ENCODE data around the gene CDC34.

Gene CDC34

GRCh38 chr19:519449-519865 lies 12.1 kb upstream of the CDC34 start:
- no peak for DNase-seq (ENCODE audit: low read depth)

GRCh38 chr19:522726-523125 lies 8.8 kb upstream of the CDC34 start:
- no peak for DNase-seq (ENCODE audit: low read depth)

- no peak for DNase-seq (ENCODE audit: low read depth)
Observed at GRCh38 chr19:524062-524674, 7.4 kb upstream of the CDC34 start.

GRCh38 chr19:525029-525428 lies 6.5 kb upstream of the CDC34 start:
- DNase-seq (ENCODE audit: low read depth), result no peak

- DNase-seq (ENCODE audit: low read depth), result no peak
Observed at GRCh38 chr19:525857-526419, 5.6 kb upstream of the CDC34 start.

GRCh38 chr19:530134-531008 lies 1.2 kb upstream of the CDC34 start:
- DNase-seq (ENCODE audit: low read depth), result no peak

- peak; percentile 63 for DNase-seq (ENCODE audit: low read depth)
Observed at GRCh38 chr19:531009-531752, 379 bp upstream of the CDC34 start.

- DNase-seq (ENCODE audit: low read depth), result no peak
Observed at GRCh38 chr19:532561-533363, 1.2 kb downstream of the CDC34 start.

- no peak for DNase-seq (ENCODE audit: low read depth)
Observed at GRCh38 chr19:533364-534058, 2.0 kb downstream of the CDC34 start.

GRCh38 chr19:534088-534487 lies 2.5 kb downstream of the CDC34 start:
- no peak for DNase-seq (ENCODE audit: low read depth)

- DNase-seq (ENCODE audit: low read depth), result no peak
Observed at GRCh38 chr19:535017-535835, 3.7 kb downstream of the CDC34 start.

- no peak for DNase-seq (ENCODE audit: low read depth)
Observed at GRCh38 chr19:536031-536880, 4.7 kb downstream of the CDC34 start.

GRCh38 chr19:536881-537404 lies 5.4 kb downstream of the CDC34 start:
- no peak for DNase-seq (ENCODE audit: low read depth)

- DNase-seq (ENCODE audit: low read depth), result no peak
Observed at GRCh38 chr19:538641-539428, 7.3 kb downstream of the CDC34 start.

GRCh38 chr19:539429-540030 lies 8.0 kb downstream of the CDC34 start:
- DNase-seq (ENCODE audit: low read depth), result no peak

- DNase-seq (ENCODE audit: low read depth), result no peak
Observed at GRCh38 chr19:540867-541637, 9.5 kb downstream of the CDC34 start.

GRCh38 chr19:541699-542098 lies 10.1 kb downstream of the CDC34 start:
- no peak for DNase-seq (ENCODE audit: low read depth)
